ENCODE results near the gene ALPK3.

ALPK3 gene

GRCh38 chr15:84827246-84827645, 10.1 kb downstream of the ALPK3 start:
- no peak for DNase-seq

GRCh38 chr15:84828086-84828908, 11.1 kb downstream of the ALPK3 start:
- no peak for DNase-seq

- DNase-seq, result no peak
Observed at GRCh38 chr15:84829428-84829827, 12.3 kb downstream of the ALPK3 start.

- no peak for DNase-seq
Observed at GRCh38 chr15:84830036-84830435, 12.9 kb downstream of the ALPK3 start.

GRCh38 chr15:84831028-84831427, 13.9 kb downstream of the ALPK3 start:
- DNase-seq, result no peak

GRCh38 chr15:84831613-84832012, 14.5 kb downstream of the ALPK3 start:
- no peak for DNase-seq

- no peak for DNase-seq
Observed at GRCh38 chr15:84832448-84833040, 15.4 kb downstream of the ALPK3 start.

- no peak for DNase-seq
Observed at GRCh38 chr15:84833447-84834228, 16.5 kb downstream of the ALPK3 start.

GRCh38 chr15:84834229-84834955, 17.2 kb downstream of the ALPK3 start:
- DNase-seq, result no peak

- DNase-seq, result no peak
Observed at GRCh38 chr15:84834969-84835368, 17.8 kb downstream of the ALPK3 start.

- DNase-seq, result no peak
Observed at GRCh38 chr15:84835661-84836337, 18.6 kb downstream of the ALPK3 start.

GRCh38 chr15:84836844-84837243, 19.7 kb downstream of the ALPK3 start:
- no peak for DNase-seq

- DNase-seq, result no peak
Observed at GRCh38 chr15:84839714-84840113, 22.6 kb downstream of the ALPK3 start.

- DNase-seq, result no peak
Observed at GRCh38 chr15:84840255-84840654, 23.1 kb downstream of the ALPK3 start.

- DNase-seq, result no peak
Observed at GRCh38 chr15:84840741-84841429, 23.7 kb downstream of the ALPK3 start.

- no peak for DNase-seq
Observed at GRCh38 chr15:84842781-84843180, 25.6 kb downstream of the ALPK3 start.

GRCh38 chr15:84844964-84845363, 27.8 kb downstream of the ALPK3 start:
- no peak for DNase-seq

GRCh38 chr15:84845631-84846030, 28.5 kb downstream of the ALPK3 start:
- DNase-seq, result peak; percentile 32

- no peak for DNase-seq
Observed at GRCh38 chr15:84846269-84846668, 29.1 kb downstream of the ALPK3 start.

- DNase-seq, result no peak
Observed at GRCh38 chr15:84847382-84847781, 30.2 kb downstream of the ALPK3 start.

- DNase-seq, result no peak
Observed at GRCh38 chr15:84852212-84852611, 35.1 kb downstream of the ALPK3 start.

GRCh38 chr15:84855136-84855535, 38.0 kb downstream of the ALPK3 start:
- DNase-seq, result no peak

Measured in activated CD8-positive, alpha-beta memory T cell treated with anti-CD3 and anti-CD28 coated beads, Interleukin-2, amount 50 U/mL, for 4 hours (primary cell).